ENCODE results near the gene CD86.
"Not testable (repeated sequence)": the region's sequence is repeated elsewhere in the genome, so short reads cannot be mapped to it uniquely, and the experiment has no call there.

The CD86 gene

DNA sequence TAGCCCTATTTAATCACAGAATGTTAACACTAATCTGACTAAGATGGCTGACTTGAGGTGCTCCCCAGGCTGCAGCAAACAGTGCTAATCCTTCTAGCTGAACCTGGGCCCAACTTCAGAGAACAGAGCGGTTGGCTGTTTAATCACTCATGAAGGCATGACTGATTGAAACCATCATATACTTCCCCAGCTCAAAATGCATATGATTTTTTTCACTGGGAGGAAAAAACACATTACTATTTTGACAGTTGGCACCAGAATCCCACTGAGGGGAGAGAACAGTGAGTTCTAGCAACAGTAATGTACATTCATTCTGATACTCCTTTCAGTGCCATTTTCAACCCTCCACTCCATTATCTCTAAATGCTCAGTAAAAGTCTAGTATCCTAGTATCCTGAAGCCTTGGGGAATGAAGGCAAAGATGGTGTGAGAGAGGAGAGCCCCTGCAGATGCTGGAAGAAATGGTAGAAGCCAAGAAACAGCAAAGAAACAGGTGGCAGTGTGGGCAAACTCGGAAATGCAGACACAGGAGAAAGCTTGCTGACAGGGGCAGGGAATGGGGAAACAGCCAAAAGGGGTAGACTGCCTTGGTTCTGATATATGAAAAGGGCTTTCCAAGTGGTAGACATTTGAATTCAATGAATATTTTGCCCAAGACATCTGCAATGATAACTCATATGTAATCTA, 93.9 kb downstream of the CD86 start:
- DNase-seq, result no peak

DNA sequence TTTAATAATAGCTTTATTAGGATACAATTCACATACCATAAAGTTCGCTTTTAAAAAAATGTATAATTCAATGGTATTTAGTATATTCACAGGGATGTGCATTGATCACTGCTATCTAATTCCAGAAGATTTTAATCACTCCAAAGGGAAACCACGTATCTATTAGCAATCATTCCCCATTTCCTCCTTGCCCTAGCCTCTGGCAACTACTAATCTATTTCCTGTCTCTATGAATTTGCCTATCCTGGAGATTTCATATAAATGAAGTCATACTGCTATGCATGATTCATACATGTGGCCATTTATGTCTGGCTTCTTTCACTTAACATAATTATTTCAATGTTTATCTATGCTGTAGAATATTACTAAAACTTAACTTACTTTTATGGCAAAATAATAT, 96.3 kb downstream of the CD86 start:
- DNase-seq, result no peak

DNA sequence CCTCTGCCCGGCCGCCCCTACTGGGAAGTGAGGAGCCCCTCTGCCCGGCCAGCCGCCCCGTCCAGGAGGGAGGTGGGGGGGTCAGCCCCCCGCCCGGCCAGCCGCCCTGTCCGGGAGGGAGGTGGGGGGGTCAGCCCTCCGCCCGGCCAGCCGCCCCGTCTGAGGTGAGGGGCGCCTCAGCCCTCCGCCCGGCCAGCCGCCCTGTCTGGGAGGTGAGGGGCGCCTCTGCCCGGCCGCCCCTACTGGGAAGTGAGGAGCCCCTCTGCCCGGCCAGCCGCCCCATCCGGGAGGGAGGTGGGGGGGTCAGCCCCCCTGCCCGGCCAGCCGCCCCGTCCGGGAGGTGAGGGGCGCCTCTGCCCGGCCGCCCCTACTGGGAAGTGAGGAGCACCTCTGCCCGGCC, 109.8 kb downstream of the CD86 start:
- DNase-seq, result not testable (repeated sequence)

- DNase-seq, result no peak
These were observed 112.5 kb downstream of the CD86 start for GRCh38 chr3:122167630-122168029.

- no peak for DNase-seq
These were observed 112.9 kb downstream of the CD86 start for GRCh38 chr3:122168044-122168443.

GRCh38 chr3:122169911-122170310, 114.7 kb downstream of the CD86 start:
- no peak for DNase-seq
